AG10803 (cell line): ENCODE results near the gene SEMA3E.

ENCODE experiments used
- DNase-seq: peaks from one replicate; pipeline ENCODE4 v3.0.0; 2010; ENCODE audit warnings: low read depth
- H3K4me3 ChIP-seq: 2 replicates; pipeline ENCODE4 v1.5.1; 2011; ENCODE audit warnings: mild to moderate bottlenecking, low read length, control low read depth
- TF ChIP-seq, protein P1 (sequence below): conservative IDR thresholded peaks from 2 replicates; pipeline ENCODE4 v1.5.1; 2011; ENCODE audit warnings: mild to moderate bottlenecking, low read length, control low read depth, inconsistent platforms

The SEMA3E gene

DNA sequence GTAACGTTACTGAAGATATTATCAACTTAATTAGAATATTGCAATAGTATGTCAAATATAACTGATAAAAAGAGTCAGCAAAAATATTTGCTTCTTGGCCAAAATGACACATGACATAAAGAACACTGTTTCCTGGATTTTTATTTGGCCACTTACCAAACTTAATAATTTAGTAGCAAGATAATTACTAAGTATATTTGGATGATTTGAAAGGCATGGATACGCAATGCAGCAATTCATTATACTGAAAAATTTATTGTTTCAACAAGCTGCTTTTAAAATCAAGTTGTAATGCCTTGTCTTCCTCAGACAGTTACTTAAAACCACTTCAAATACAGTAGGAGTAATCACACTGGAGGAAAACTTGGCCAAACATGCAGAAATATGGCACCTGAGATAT is 234.0 kb downstream of the SEMA3E start:
- TF ChIP-seq, protein P1, sequence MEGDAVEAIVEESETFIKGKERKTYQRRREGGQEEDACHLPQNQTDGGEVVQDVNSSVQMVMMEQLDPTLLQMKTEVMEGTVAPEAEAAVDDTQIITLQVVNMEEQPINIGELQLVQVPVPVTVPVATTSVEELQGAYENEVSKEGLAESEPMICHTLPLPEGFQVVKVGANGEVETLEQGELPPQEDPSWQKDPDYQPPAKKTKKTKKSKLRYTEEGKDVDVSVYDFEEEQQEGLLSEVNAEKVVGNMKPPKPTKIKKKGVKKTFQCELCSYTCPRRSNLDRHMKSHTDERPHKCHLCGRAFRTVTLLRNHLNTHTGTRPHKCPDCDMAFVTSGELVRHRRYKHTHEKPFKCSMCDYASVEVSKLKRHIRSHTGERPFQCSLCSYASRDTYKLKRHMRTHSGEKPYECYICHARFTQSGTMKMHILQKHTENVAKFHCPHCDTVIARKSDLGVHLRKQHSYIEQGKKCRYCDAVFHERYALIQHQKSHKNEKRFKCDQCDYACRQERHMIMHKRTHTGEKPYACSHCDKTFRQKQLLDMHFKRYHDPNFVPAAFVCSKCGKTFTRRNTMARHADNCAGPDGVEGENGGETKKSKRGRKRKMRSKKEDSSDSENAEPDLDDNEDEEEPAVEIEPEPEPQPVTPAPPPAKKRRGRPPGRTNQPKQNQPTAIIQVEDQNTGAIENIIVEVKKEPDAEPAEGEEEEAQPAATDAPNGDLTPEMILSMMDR = no peak
- no peak for DNase-seq
- no peak overlapping the region for H3K4me3 ChIP-seq

- TF ChIP-seq, protein P1 = no peak
- no peak for DNase-seq
- H3K4me3 ChIP-seq = no peak overlapping the region
These were observed 235.1 kb downstream of the SEMA3E start for GRCh38 chr7:83413831-83414230.

DNA sequence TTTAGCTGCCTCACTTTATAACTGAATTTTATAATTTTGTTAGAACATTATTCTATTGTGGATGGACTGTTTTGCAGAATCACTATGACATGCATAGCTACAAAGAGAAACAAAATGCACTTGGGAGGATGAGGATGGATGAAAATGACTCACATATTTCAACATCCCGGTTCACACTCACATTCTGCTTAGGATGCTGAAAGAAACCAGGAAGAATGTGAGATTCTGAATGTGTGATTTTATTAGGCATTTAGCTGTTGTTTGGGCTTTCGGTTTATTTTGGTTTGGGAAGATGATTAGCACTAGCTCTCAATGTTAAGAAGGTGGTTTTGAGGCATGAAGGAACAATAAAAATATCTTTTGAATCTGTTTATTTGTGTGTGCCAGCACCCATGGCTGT is 235.5 kb downstream of the SEMA3E start:
- peak; percentile 35 for DNase-seq

GRCh38 chr7:83410989-83411591 is 237.8 kb downstream of the SEMA3E start:
- TF ChIP-seq, protein P1 = peak; percentile 83
- no peak overlapping the region for H3K4me3 ChIP-seq
- DNase-seq = peak; percentile 68

More for the DNA sequence above, 235.5 kb downstream of the SEMA3E start:
- no peak overlapping the region for H3K4me3 ChIP-seq
- TF ChIP-seq, protein P1 = no peak

- TF ChIP-seq, protein P1 = no peak
- DNase-seq = no peak
- H3K4me3 ChIP-seq = no peak overlapping the region
These were observed 254.2 kb downstream of the SEMA3E start for GRCh38 chr7:83394776-83395175.

DNA sequence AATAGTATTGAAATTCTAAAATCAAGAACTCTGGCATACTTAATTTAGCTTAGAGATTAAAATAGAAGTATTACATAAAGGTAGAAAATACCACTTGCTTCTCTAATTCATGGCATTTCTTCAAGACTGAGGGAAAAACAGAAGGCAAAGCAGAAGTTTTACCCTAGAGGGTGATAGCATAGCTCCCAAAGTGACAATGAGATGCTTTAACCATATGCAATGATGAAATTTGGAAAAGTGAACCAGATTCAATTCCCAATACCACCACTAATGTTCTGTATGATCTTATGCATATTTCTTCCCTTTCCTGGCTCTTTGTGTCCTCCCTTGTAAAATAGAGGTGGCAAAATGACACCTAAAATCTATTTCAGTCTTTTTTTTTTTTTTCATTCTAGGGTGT is 260.5 kb downstream of the SEMA3E start:
- TF ChIP-seq, protein P1 = no peak
- no peak overlapping the region for H3K4me3 ChIP-seq
- DNase-seq = no peak

DNA sequence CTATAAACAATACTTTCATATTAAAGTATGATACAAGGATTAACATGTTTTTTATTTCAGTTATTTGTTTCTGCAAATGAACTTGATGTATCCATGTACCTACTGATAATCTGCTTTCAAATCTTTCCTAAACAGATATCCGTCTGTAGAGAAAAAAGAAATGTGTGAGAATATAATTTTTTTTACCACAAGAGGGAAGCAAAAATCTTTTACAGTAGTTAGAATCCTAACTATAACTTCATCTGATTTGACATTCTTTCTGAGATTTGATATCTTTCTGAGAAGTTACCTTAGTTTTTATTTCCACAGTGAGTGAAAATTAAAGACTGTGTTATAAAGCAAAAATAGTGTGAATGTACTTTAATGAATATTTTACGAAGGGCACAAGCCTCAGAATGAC is 282.3 kb downstream of the SEMA3E start:
- H3K4me3 ChIP-seq = no peak overlapping the region
- TF ChIP-seq, protein P1 = no peak
- DNase-seq = no peak
